ENCODE data around the gene C9orf153. TPM values are rescaled to one million over a fixed set of nuclear protein-coding genes. Genes with fewer than 3 reads are reported as not detected.

Gene C9orf153
- total and polyA plus RNA-seq, 2 of the 8 experiments (the other 6 are each of a cell fraction or from before 2014, with no cell fraction given): not detected

DNA sequence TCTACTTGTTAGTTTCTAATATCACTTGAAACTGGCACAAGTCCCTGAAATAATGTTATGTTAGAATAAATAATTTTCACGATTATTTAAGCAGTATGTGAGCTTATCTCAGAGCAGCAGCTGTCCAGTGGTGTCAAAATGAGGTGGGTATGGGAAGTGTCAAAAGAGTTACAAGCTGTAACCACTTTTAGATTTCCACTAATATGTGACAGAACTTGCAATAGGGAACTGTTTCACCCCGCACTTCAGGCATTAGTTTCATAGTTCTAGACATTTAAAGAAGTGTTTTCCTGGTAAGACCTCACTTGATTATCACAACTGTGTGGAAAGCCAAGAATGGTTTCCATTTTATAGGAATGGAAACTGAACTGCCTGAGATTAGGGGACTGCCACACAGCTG lies 25.8 kb upstream of the C9orf153 start (continued):
- TF ChIP-seq EP300 (IDR thresholded peaks at IDR 0.05; ENCODE audit: borderline replicate concordance in 1 of 2, low read depth in 2 of 2, low read length in 2 of 2) (no peak), SRF (IDR thresholded peaks at IDR 0.05; ENCODE audit: low read depth, low read length) (no peak)

All from H1 (cell line).